Loucy (cell line): ENCODE measurements around the gene MAP3K15.
A peak's percentile ranks its signal among the peaks of the same experiment; 100 is the strongest.

ENCODE experiments used
- H2AFZ ChIP-seq: fragments of 200-600 bp; sonication (generic); 2 replicates; pipeline ENCODE4 v1.6.0; 2016; ENCODE audit warnings: antibody characterized with exemption, mild to moderate bottlenecking, low read length, moderate library complexity
- H3F3A ChIP-seq: fragments of 200-600 bp; 2 replicates; pipeline ENCODE4 v1.6.0; 2016; ENCODE audit warnings: antibody characterized with exemption, low read depth, mild to moderate bottlenecking
- H3K27me3 ChIP-seq: fragments of 200-600 bp; sonication (generic); 2 replicates; pipeline ENCODE4 v1.6.1; 2014; ENCODE audit warnings: low read length, mild to moderate bottlenecking; ENCODE audit not compliant: insufficient read depth, poor library complexity, severe bottlenecking
- H3K36me3 ChIP-seq: fragments of 200-600 bp; sonication (generic); 2 replicates; pipeline ENCODE4 v1.6.1; 2016; ENCODE audit warnings: low read length; ENCODE audit not compliant: insufficient read depth
- H3K4me1 ChIP-seq: fragments of 200-600 bp; sonication (generic); 2 replicates; pipeline ENCODE4 v1.5.1; 2014; ENCODE audit warnings: low read length, mild to moderate bottlenecking; ENCODE audit not compliant: insufficient read depth, poor library complexity, severe bottlenecking
- H3K4me2 ChIP-seq: fragments of 200-600 bp; sonication (generic); 2 replicates; pipeline ENCODE4 v1.6.0; 2014; ENCODE audit warnings: antibody characterized with exemption, low read length, low read depth, mild to moderate bottlenecking; ENCODE audit not compliant: poor library complexity, severe bottlenecking
- H3K4me3 ChIP-seq: fragments of 200-600 bp; sonication (generic); 2 replicates; pipeline ENCODE4 v1.5.1; 2014; ENCODE audit warnings: low read length, mild to moderate bottlenecking, mixed read lengths; ENCODE audit not compliant: poor library complexity, severe bottlenecking
- H3K79me2 ChIP-seq: fragments of 200-600 bp; sonication (generic); 2 replicates; pipeline ENCODE4 v1.6.1; 2014; ENCODE audit warnings: low read length; ENCODE audit not compliant: insufficient read depth
- H3K9ac ChIP-seq: fragments of 200-600 bp; sonication (generic); 2 replicates; pipeline ENCODE4 v1.6.0; 2014; ENCODE audit warnings: mild to moderate bottlenecking, low read depth, low read length, moderate library complexity; ENCODE audit not compliant: poor library complexity, severe bottlenecking
- H3K9me2 ChIP-seq: fragments of 200-600 bp; sonication (generic); replicated peaks from 2 replicates; pipeline ENCODE4 v1.6.1; 2016; ENCODE audit warnings: low read depth, low read length, mixed read lengths
- H3K9me3 ChIP-seq: fragments of 200-600 bp; sonication (generic); 2 replicates; pipeline ENCODE4 v1.6.1; 2014; ENCODE audit warnings: mild to moderate bottlenecking, antibody characterized with exemption, low read length, low read depth; ENCODE audit not compliant: insufficient read depth
- H4K20me1 ChIP-seq: fragments of 200-600 bp; sonication (generic); 2 replicates; pipeline ENCODE4 v1.6.0; 2014; ENCODE audit warnings: antibody characterized with exemption, low read length, mild to moderate bottlenecking; ENCODE audit not compliant: insufficient read depth, poor library complexity, severe bottlenecking
- CTCF ChIP-seq: fragments of 200-600 bp; sonication (generic); conservative IDR thresholded peaks from 2 replicates; pipeline ENCODE4 v1.5.1; 2014; ENCODE audit warnings: mild to moderate bottlenecking, antibody characterized with exemption, low read length
- EZH2phosphoT487 ChIP-seq: fragments of 200-600 bp; IDR thresholded peaks from 2 replicates; pipeline ENCODE4 v1.6.1; 2018; ENCODE audit warnings: antibody characterized with exemption, mild to moderate bottlenecking, moderate library complexity, borderline replicate concordance

The MAP3K15 gene

GRCh38 chrX:19545651-19546050 is 30.3 kb upstream of the MAP3K15 start:
- no peaks in the 10 kb centered on the region for H3K79me2 ChIP-seq
- H3K4me2 ChIP-seq, result no peak overlapping the region
- H3K27me3 ChIP-seq, result no peaks in the 10 kb centered on the region
- H3K9me2 ChIP-seq, result no peaks in the 10 kb centered on the region
- TF ChIP-seq CTCF (no peak), EZH2phosphoT487 (no peak)
- H3K9ac ChIP-seq, result no peak overlapping the region
- no peaks in the 10 kb centered on the region for H3K9me3 ChIP-seq
- no peak overlapping the region for H3K4me3 ChIP-seq
- H3K36me3 ChIP-seq, result peaks cover 11% of the 10 kb centered on the region; the same call in 1 of the 2 replicates
- H3K4me1 ChIP-seq, result no peaks in the 10 kb centered on the region
- no peaks in the 10 kb centered on the region for H4K20me1 ChIP-seq
- H3F3A ChIP-seq, result no peaks in the 10 kb centered on the region
- H2AFZ ChIP-seq, result no peak overlapping the region

- peaks cover 9% of the 10 kb centered on the region; the same call in 1 of the 2 replicates for H3K36me3 ChIP-seq
- TF ChIP-seq EZH2phosphoT487 (no peak), CTCF (peak; percentile 71)
- H3K4me1 ChIP-seq, result no peaks in the 10 kb centered on the region
- H3K4me3 ChIP-seq, result no peak overlapping the region
- H3K4me2 ChIP-seq, result no peak overlapping the region
- H3K9ac ChIP-seq, result no peak overlapping the region
- H3F3A ChIP-seq, result no peaks in the 10 kb centered on the region
- no peaks in the 10 kb centered on the region for H3K9me3 ChIP-seq
- no peaks in the 10 kb centered on the region for H4K20me1 ChIP-seq
- no peaks in the 10 kb centered on the region for H3K27me3 ChIP-seq
- H3K9me2 ChIP-seq, result no peaks in the 10 kb centered on the region
- H3K79me2 ChIP-seq, result no peaks in the 10 kb centered on the region
- no peak overlapping the region for H2AFZ ChIP-seq
Observed at GRCh38 chrX:19544693-19545305, 29.5 kb upstream of the MAP3K15 start.

DNA sequence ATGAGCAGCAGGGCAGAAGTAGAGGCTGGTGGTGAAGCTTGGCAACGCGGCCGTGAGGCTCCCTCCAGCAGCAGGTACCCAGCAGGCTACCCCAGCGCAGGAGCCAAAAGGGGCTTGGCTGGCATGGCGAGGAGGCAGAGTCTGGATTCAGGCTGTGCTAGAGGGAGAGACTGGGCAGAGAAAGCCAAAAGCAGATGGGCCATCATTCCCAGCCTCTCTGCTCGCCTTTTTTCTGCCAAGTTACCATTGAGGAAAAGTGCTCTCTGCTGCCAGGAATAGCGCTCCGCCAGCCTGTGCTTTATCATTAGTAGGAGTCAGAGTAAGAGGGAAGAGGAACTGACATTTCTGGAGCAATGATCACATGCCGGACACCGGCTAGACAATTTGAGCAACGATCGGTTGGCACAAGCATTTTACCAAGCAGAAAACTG is 28.7 kb upstream of the MAP3K15 start:
- Histone ChIP-seq H3K4me3 (no peak overlapping the region), H3K36me3 (peaks cover 3% of the 10 kb centered on the region; the same call in 1 of the 2 replicates), H2AFZ (no peak overlapping the region), H3K4me1 (no peaks in the 10 kb centered on the region), H3K9ac (no peak overlapping the region), H3K79me2 (no peaks in the 10 kb centered on the region), H3K27me3 (no peaks in the 10 kb centered on the region), H3K9me3 (no peaks in the 10 kb centered on the region), H4K20me1 (no peaks in the 10 kb centered on the region), H3K9me2 (no peaks in the 10 kb centered on the region), H3F3A (no peaks in the 10 kb centered on the region), H3K4me2 (no peak overlapping the region)
- TF ChIP-seq EZH2phosphoT487 (no peak), CTCF (no peak)
